GM21825 (cell line): ENCODE measurements around the gene PGAM1.
"Not testable (repeated sequence)": the region's sequence is repeated elsewhere in the genome, so short reads cannot be mapped to it uniquely, and the experiment has no call there.

Experiments used
- ATAC-seq: cut with Tn5 transposase; IDR thresholded peaks from one replicate; pipeline ENCODE4 v1.9.1; 2021; ENCODE audit warnings: mild to moderate bottlenecking, moderate library complexity; ENCODE audit not compliant: unreplicated experiment

The PGAM1 gene

GRCh38 chr10:97425964-97426775 is at the start of gene PGAM1:
Gene PGAM1 (plus strand): TSS chr10:97426191. CDS start chr10:97426308, 117 bp downstream.
- peak; percentile 80 for ATAC-seq

- ATAC-seq, result no peak
These were observed 49.6 kb upstream of the PGAM1 start for GRCh38 chr10:97376413-97376812.

DNA sequence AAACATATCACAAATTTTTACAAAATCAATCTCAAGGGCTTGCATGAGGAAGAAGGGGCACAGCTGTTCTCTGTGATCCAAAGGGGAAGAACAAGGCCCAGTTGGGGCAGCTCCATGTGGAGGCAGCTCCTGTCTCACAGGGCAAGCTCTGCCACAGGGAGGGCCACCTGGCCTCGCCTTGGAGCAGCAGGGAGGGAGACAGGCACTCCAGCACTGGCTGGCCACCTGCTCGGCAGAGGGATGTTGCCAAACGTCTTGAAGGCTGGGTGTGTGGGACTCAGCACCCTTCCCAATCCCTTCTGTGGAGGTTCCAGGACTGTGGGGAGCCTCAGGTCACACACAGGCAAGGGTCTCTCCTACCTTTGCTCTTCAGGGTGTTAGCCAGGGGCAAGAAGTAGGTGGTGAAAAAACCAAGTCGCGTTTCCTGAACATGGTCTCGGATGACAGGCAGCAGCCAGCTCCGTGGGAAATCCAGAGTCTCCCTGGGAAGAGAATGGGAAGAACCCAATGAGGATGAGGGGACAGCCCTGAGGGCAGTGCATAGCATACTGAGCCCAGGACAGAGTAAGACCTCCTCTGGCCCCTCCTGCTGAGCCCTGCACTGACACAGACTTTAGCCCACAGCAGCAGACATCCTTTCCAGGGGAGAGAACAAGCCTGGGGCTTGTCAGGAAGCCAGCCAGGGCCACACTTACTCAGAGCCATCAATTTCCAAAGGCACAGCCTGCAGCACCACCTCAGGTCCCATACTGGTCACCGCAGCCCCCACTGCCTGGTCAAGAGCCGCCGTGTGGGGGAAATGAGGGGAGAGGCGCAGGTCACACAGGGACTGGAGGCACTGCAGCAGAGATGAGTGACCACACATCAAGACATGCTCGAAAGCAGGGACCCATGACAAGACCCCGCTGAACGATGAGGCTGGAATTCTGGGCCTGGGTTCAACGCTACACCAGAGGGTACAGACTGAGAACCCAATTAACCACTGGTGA is 46.8 kb upstream of the PGAM1 start:
- no peak for ATAC-seq

DNA sequence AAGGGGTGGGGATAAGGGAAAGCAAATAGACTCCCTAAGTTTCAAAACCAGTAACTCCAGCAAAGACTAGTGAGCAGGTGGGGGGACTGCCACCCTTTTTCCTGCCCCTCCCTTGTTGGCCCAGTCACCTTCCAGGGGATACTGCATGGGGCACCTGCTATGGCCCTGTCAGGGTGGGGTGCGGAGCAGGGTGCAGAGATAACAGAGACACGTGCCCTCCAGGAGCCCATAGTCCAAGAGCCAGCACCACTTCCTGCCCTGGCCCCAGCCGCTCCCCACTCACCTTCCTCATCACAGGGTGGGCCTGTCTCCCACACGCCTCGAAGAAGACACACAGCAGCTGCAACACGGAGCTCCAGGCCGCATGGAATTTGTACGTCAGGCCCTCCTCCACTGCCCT is 45.5 kb upstream of the PGAM1 start:
- no peak for ATAC-seq

GRCh38 chr10:97381626-97382025 is 44.4 kb upstream of the PGAM1 start:
- ATAC-seq, result no peak

DNA sequence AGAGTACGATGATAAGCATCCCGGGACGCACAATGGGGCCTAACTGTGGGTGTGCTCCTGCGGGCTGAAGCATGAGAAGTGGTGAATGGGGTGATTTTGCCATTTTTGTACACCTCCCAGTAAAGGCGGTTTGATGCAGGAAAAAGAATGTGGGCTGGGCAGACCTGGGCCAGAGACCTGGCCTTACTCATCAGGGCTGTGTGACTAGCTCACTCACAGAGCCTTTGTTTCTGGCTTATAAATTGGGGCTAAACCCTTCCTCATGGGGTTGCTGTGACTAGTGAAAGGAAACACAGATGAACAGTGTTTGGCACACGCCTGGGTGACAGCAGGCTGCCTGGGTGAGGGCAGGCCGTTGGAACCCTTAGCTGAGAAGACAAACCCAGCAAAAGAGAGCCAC is 42.8 kb upstream of the PGAM1 start:
- no peak for ATAC-seq

GRCh38 chr10:97384156-97384555 is 41.8 kb upstream of the PGAM1 start:
- ATAC-seq, result no peak

DNA sequence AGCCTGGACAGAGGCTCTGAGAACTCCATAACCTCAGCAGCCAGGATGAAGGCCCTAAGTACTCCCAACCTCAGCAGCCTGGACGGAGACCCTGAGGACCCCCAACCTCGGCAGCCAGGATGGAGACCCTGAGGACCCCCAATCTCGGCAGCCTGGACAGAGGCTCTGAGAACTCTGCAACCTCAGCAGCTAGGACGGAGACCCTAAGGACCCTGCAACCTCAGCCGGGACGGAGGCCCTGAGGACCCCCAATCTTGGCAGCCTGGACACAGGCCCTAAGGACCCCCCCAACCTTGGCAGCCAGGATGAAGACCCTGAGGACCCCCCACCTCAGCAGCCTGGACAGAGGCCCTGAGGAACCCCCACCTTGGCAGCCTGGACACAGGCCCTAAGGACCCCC is 41.4 kb upstream of the PGAM1 start:
- no peak for ATAC-seq

DNA sequence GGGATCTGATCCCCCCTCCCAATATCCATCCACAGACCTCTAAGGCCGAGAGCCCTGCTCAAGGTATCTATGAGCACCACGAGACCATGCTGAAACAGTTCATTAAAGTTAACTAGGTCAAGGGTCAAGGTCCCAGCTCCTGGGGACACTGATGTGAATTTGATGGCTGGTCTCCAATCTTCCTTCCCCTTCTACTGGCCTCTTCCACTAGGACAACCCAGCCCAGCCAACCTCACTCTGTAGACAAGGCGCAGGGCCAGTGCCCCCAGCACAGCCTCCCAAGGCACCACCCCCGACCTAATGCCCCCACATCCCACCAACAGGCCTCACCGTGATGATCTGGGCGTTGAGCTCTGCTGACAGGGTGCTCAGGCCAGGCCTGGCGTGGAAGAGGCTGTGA is 40.4 kb upstream of the PGAM1 start:
- no peak for ATAC-seq

GRCh38 chr10:97388152-97388551 is 37.8 kb upstream of the PGAM1 start:
- ATAC-seq, result no peak

DNA sequence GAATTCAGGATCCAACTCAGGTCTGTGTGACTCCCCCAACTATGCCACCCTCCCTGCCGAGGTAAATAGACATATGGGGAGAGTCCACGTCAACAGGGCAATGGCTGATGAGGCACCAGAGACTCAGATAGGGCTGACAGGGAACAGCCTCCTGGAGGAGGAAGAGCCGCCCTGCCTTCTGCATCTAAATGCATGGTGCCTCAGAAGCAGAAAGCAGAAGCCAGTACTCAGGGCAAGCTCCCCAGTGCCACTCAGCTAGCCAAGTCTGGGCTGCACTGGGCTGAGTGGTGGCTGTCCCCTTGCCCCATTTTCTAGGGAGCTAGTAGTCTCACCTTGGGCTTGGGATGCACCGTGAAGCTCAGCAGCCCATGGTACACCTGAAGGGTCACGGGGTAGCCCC is 35.9 kb upstream of the PGAM1 start:
- ATAC-seq, result no peak

- ATAC-seq, result no peak
These were observed 32.9 kb upstream of the PGAM1 start for GRCh38 chr10:97393034-97393573.

- ATAC-seq, result no peak
These were observed 29.9 kb upstream of the PGAM1 start for GRCh38 chr10:97396056-97396455.

DNA sequence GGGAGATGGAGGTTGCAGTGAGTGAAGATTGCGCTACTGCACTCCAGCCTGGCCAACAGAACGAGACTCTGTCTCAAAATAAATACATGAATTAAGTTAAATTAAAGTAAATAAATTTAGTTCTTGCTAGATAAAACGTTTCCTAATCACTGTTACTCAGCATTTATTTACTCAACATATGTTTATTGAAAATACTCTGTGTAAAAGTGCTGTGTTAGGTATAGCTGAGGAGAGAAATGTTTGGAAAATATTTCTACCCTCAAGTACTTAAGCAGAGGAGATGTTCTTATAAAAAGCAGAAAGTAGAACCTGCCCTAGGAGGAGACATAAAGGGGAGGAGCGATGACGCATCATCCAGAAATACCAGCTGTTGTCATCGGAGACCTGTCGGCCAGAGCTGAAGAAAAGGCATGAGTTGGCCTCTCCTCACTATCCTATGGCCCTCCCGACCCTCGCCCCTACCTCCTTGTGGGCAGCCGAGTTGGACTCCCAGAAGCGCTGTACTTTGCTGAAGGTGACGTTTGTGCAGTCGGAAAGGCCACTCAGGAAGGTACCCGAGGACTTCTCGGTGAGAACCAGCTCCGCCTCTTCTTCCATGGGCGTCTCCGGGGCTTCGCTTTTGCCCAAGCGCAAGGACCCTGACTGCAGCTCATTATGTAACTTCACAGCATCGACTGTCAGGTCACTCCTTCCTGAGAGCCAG is 26.0 kb upstream of the PGAM1 start:
- ATAC-seq, result no peak

DNA sequence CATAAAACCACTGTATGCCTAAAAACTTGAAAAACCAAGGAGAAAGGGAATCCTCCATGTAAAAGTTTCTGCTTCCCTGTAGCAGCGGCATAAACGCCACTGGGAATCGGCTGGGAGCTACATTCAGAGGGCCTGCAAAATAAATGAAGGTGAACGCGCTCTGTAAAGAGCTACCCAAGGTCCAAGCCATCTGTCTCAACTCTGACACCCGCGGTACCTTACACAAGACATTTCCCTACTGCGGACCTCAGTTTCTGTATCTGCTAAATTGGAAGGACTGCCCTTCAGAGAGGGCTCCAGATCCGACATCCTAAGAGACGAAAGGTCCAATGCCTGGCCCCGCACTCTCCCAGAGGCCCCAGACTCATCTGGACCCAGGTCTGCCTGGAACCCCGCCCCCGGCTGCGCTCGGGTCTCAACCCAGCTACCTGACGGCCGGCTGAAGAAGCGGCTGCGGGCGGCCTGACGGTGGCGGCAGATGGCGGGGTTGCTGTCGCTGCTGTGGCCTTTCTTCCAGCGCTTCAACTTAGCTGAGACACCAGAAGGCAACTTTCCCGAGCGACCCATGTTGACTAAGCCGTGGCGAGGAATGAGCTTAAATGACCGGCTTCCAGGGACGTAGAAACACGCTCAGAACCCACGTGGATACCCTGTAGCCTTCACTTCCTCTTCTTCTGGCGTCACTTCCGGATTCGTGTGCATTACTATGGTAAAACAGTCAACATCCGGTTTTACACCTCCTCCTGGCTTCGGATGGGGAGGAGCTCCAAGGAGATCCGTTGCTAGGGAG is 25.1 kb upstream of the PGAM1 start, which contains the start of gene RRP12:
RRP12 (minus strand) TSS at position 676 of the 790 bp plus-strand sequence; CDS start at position 567, 109 bp downstream.
- ATAC-seq, result peak; percentile 94

GRCh38 chr10:97401455-97401919 is 24.5 kb upstream of the PGAM1 start:
- no peak for ATAC-seq

DNA sequence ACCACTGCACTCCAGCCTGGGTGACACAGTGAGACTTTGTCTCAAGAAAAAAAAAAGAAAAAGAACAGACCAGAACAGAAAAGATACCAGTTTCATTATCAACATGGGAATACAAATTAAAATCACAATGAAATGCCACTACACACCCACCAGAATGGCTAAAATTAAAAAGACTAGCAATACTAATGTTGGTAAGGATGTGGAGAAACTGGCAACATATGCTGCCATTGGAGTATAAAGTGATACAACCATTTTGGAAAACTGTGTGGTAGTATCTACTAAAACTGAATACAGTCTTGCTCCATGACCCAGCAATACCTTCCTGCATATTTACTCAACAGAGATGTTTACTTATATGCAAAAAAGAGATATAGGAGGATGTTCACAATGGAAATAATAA is 21.9 kb upstream of the PGAM1 start:
- ATAC-seq, result no peak

- no peak for ATAC-seq
These were observed 19.9 kb upstream of the PGAM1 start for GRCh38 chr10:97406064-97406463.

DNA sequence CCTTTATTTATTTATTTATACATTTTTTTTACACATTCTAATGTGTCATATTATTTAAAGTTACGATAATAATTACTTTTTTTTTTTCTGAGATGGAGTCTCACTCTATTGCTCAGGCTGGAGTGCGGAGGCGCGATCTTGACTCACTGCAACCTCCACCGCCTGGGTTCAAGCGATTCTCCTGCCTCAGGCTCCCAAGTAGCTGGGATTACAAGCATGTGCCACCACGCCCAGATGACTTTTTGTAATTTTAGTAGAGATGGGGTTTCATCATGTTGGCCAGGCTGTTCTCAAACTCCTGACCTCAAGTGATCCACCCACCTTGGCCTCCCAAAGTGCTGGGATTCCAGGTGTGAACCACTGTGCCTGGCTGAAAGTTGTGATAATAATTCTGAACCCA is 19.5 kb upstream of the PGAM1 start:
- ATAC-seq, result not testable (repeated sequence)
